ENCODE results near the gene RIOX2.

Gene RIOX2

GRCh38 chr3:97901313-97902248, 70.7 kb downstream of the RIOX2 start:
- DNase-seq: no peak

- DNase-seq: no peak
These were observed 72.9 kb downstream of the RIOX2 start for GRCh38 chr3:97899331-97899730.

DNA sequence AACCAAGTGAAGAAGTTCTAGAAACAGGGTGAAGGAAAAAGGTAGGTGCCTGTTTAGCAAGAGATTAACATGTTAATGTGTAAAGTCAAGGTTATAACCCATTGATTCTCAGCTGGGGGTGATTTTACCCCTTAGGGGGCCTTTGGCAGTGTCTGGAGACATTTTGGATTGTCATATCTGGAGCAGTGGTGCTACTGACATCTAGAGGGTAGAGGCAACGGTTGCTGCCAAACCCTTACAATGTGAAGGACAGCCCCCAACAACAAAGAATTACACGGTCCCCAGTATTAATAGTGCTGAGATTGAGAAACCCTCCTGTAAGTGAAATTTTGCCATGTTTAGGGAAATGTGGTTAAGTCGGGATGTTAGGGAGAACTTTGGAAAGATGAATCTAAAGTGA, 75.7 kb downstream of the RIOX2 start:
- DNase-seq: no peak

GRCh38 chr3:97896129-97896528, 76.1 kb downstream of the RIOX2 start:
- no peak for DNase-seq

- no peak for DNase-seq
These were observed 77.0 kb downstream of the RIOX2 start for GRCh38 chr3:97895216-97895615.

GRCh38 chr3:97892852-97893251, 79.4 kb downstream of the RIOX2 start:
- DNase-seq: no peak

All from activated CD8-positive, alpha-beta memory T cell treated with anti-CD3 and anti-CD28 coated beads for 24 hours (primary cell).